DMS153 treated with DMSO at 0.1 percent for 48 hours (cell line): ENCODE measurements around the gene HLF.
A peak's percentile ranks its signal among the peaks of the same experiment; 100 is the strongest.

Source experiments
- DNase-seq: peaks from one replicate; lab custom pipeline; 2025; ENCODE audit not compliant: unreplicated experiment; lab: John Stamatoyannopoulos, UW

HLF gene

DNA sequence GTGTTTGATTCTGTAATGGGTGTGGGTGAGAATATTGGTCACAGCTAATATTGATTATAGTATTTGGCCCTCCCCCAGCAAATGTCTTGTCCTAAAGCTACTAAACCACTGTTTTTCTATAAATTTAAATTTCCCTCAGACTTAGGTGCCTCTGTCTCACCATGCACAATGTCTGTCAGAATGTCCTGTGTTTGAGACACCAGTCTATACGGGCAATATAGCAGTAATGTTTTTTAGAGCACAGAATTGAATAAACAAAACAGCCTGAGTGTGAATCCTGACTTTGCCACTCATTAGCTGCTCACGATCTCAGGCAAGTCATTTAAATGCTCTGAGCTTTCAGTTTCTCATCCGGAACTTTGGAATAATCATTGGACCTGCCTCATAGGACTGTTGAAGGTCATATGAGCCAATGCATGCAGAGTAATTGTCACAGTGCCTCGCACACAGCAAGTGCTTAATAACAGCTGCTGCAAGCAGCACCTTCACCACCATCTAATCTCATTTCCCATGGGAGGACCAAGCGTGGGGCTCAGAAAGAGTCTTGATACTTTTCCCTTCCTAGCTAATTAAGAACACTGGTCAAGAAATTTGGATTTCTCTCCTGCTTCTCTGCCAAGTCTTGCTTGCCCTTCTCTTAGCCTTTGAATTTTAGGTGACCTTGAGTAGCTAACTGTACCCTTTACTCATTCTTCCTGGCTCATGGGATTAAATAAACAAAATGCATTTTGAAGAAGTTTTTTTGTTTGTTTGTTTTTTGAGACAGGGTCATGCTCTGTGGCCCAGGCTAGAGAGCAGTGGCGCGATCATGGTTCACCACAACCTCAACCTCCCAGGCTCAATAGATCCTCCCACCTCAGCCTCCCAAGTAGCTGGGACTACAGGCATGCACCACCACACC, 9.8 kb downstream of the HLF start:
- DNase-seq = no peak

DNA sequence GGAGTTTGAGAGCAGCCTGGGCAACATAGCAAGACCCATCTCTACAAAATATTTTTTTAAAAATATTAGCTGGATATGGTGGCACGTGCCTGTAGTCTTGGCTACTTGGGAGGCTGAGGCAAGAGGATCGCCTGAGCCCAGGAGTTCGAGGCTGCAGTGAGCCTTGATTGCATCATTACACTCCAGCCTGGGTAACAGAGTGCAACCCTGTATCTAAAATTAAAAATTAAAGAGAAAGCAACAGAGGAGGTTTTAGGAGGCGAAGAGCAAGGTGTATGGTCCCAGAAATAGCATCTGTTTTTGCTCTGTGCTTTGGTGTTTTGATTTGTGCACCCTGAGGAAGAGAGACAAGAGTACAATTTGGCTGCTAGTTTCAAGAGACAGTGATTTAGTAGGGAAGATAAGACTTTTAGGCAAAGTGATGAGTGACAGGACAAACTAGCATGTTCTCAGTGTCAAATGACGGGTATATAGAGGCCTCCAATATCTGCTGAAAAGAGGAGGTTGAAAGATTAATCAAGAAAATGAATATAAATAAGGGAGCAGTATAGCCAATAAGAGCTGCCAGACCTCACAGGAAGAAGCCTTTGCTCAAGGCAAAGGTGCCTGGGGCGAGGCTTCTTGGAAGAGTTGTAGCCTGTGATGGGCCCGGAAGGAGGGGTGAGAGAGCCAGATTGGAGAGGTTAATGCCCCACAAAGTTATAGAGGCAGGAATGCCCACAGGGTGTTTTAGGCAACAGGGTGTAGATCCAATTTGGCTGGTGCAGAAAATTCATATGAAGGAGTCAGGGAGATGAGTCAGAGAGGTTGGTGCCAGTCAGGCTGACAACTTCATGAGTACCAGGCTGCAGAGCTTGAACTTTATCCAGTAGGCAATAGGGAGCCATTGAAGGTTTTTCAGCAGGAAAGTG, 11.4 kb downstream of the HLF start:
- DNase-seq = no peak

DNA sequence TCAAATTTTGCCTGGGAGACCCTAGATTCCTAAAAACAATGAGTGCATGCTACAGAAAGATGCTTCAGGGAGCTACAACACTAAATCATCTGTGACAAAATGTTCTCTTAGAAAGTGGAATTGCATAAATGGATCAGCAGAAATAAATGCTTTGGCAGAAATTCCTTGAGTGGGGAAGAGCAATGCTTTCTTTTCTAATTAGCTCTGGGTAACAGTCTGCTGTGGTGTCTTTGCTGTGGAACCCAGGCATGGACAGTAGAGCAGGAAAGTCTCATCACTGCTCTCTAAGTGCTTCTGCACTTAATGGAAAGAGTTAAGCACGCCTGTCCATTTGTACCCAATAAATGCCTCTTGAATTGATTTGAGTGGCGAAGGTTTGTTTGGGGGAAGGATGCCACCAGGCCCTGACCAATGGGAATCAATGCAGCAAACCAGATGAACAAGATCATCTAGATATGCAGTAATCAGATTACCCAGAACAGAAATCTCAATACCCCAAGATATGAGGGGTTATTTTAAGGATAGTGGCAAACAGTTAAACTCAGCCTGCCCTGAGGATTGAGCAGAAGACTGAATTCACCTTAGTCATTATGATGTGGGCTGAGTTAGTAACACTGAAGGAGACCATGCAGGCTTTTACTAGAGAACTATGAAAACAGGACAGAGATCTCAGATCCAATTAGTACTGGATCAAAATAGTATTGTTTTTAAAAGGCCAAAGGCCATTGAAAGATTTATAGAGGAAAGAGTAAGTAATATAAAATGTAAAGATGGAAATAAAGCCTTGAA, 13.6 kb downstream of the HLF start:
- DNase-seq = no peak

DNA sequence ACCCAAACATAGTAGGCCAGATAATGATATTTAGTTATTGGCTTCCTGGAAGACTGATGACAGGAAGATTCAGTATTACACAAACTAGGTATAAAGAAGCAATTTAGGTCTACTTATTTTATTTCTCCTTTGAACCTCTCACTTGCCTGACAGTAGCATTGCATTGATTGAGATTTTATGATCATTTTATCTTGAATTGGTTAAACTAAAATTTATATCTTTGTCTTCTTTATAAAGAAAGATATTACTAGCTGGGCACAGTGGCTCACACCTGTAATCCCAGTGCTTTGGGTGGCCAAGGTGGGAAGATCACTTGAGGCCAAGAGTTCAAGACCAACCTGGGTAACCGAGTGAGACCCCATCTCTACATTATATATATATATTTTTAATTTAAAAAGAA, 14.4 kb downstream of the HLF start:
- no peak for DNase-seq

DNA sequence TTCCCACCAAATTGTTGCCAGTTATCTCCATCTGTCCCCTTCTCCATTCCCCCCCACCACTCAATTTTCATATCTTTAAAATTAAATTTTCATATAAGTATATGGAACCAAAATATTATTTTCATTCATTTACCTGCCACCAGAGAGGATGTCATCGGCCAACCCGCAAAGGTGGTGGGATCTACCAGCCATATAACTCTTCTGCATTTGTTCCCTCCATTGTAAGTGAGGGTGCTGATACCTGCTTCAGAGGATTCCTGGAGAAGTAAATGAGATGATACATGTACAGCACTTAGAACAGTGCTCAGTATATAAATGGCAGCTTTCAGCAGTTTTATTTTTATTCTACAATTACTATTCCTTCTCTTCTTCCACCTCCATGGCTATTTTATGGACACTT, 15.0 kb downstream of the HLF start:
- no peak for DNase-seq

DNA sequence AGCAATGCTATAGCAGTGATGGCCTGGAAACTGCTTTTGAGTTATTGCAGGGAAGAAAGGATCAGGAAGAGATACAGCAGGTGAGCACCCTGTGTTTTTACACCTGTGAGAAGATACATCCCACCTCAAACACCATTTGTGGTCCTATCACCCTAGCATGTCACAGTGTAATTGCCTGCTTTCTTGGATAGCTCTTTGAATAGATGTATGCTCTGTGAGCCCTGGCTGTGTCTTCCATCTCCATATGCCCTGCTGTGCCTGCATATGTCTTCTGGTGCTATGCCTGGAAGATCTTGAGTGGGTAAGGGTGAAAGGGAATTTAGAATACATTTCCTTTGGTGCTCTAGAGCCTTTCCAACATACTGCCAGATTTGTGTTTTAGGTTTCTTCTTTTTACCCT, 15.5 kb downstream of the HLF start:
- no peak for DNase-seq

DNA sequence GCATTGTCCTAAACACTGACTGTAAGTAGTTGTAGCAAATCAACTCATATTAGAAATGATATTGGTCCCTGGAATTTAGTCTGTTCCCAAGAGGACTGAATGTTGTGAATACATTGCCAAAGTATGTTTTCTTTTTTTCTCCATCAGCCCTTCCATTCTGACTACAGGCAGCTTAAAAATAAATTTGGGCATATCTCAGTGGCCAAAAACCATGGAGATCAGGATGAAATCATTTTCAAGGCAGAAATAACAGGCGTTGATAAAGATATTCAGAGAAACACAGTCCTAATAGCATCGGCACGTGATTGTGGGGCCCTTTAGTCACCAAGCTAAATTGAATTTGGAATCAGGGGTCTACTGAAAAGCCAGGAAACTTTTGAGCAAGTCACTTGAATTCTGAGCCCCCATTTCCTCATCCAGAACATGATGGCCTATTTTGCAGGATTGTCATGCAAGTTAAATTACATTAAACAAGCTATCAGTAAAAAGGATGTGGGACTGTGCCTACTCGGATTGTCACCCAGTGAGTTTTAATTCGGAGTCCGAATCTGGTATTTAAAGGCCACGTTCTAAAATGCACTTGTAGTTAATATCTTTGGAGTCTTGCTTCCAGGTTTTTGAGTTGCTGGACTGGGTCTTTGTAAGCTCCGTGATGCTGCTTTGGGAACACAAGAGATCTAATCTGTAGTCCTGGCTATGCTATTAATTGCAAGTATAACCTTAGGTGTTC, 17.1 kb downstream of the HLF start:
- DNase-seq = no peak

DNA sequence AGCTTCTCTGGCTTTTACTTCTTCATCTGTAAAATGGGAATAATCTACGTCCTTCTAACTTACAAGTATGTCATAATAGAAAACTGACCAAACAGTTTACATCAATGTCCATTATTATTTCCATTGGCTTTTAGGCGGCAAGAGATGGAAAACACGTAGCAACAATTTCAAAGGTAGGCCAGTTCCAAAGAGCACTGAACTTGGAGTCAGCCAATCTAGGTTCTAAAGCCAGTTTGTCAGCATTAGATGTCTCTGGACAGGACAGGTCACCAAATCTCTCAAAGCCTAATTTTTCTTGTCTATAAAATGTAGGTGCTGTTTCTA, 17.6 kb downstream of the HLF start:
- DNase-seq = no peak

DNA sequence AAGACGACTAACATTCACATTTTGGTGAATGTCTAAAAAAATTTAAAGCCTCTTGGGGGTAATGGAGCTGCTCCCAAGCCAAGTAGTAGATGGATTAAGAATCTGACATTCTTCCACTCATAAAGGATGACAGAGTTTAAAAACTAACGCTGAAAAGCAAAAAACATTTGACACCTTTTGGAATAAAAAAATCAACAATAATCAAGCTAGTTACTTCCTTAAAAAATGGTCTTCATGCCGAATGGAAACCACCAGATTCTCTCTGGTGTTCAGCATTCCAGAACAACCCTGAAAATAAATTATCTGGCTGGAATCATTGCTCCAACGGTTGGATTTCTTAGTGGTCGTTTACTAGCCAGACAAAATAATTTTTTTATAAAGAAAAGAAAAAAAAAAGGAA, 18.0 kb downstream of the HLF start:
- DNase-seq = no peak

DNA sequence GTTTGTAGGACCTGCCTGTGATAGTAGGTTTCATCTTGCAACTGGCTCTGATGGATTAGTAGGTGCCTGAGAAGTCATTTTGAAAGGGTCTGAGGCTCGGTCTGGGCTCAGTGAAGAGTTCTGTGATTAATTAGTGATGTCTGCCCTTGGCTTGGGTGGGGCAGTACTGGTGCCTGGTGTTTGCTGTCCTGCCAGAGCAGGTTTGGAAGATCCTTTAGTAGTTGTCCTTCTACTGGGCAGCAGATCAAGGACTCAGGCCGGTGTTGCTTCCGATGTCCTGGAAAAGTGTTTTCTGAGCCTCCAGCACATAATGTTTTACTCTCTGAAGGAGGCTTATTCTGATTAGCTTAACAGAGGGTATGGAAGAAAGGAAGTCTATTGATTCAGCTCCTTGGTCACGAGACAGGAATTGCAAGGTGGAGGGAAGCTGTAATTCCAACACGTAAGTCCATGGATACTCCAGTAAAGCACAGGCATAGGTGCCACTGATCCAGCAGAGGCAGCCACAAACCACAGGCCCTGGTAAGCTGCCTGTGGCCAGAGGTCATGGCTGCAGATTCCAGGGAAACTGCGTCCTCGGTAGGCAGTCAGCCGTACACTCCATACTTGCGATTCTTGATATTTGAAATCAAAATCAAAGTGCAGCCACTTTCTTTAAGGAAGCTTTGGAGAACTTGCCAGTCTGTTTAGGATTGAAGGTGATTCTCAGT, 18.7 kb downstream of the HLF start:
- no peak for DNase-seq

DNA sequence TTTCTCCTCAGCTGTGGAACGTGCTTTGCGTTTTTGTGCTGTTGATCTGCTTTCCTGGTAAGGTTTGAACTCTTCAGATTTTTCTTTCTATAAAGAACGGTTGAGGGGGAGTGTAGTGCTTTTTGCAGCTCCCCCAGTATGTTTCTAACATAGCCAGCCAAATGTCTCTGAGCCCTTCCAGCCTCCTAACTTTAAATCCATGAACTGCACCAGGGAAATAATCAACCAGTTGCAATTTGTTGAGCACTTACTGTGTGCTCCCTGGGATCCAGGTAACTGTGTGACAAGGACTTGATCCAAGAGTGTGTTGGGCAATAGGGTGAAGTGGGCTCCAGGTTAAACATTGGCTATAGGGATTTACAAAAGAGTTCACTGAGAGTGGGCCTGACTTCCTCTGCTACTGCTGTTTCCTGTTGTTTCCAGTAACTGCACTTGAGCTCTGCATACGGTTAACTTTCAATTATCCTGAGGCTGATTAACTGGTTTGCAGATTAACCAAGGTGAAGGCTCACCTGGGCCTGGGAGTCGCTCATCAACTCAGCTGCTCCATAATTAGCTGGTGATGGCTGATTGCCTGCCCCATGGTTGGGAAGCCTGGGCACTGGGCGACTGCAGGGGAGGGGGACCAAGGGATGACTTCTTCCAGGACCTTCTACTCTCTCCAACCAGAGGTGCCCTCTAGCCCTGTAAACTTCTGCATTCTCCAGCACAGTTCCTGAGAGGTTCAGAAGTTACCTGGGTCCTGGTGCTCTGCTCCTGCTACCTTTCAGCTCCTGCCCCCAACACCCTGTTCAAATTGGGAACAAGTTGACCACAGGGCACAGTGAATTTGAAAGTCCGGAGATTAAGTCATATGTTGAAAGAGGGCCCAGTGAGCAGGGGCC, 19.5 kb downstream of the HLF start:
- no peak for DNase-seq

DNA sequence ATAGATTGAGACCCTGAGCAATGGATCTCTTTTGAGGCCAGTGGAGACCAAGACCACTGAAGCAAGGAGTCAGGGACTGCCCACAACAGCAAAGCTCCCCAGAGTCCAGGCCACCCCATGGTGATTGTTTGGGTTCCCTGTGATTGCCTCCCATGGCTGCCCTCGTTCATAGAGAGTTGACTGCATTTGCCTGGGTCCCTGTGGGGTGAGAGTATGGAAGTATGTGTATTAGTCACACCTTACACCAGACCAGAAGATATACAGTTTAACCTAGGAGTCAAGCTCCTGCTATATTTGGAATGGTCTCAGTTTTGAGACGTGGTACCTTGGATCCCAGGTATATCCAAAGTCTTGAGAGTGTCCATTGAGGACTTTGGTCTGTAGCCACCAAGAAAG, 20.2 kb downstream of the HLF start:
- DNase-seq = no peak

DNA sequence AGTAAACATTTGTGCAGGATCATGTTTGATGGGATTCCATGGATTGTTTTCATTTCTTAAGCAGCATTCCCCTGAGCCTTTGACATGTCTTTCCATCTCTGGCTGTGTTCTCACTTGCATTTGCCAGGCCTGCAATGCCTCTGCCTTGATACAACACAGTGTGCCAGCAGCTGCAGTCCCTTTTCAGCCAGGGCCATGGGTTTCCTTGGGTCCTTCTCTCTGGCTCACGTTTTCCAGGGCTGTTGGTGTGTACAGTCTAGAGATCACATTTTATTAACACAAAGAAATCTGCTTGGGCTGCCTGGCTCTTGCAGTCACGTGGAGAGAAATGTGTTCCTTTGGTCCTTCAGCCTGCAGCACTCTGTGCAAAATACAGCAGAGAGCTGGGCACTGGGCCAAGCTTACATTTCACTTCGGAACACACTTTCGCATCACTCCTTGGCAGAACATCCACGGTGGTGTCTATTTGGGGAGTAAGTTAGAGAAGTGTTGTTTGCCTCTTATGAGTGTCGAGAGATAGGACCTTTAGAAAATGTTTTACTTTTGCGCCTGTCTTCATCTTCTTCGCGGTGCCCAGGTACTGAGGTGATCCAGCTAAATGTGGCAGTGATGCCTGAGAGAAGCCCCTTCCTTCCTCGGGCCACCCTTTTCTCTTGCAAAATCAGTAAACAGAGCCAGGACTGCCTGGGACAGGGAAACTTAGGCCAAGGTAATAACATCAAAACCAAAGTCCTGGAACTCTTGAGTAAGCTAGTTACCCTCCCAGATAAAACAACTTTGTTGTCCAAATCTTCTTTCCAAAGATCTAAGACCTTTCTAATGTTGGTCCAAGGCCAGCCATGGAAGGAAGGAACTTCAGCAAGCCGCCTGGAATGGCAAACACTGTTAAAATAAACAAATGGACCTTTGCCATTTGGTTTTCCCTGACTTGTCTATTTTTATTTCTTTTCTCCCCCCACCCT, 20.9 kb downstream of the HLF start:
- DNase-seq = peak; percentile 57

DNA sequence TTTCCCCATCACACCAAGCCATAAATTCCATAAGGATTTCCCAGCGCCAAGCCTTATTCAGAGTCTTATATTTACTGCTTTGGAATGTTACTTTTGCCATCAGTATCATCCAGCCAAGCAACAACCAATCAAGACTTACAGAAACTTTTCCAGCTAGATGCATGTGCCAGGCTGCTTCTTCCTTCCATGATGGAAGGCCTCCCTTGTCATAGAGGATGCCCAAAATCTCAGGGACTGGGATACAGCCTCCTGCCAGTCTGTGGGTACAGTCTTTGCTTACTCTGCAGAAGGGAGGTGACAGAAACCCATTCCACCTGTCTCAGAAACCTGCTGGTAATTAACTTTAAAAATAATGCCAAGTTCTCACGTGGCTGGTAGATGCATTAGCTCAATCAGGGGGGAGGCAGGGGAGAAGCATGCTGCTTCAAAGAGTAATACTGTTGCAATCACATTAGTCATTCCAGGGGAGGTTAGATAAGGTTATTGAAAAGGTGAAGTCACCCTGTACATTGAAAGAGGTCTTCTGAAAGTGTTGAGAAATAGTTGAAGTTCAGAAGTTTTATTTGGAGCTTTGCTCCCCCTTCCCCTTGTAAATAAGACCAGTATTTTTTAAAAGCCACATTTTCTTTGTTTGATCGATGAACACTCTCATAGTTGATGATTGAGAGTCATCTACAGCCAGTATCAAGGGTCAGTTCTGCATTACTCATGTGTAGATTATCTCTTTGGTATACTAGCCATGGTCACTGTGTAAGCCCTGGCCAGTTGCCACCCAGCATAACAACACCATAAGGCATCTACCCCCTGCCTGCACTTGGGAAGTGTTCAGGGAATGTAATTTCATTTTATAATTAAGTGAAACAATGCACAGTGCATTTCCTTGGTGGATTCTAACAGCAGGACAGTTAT, 22.2 kb downstream of the HLF start:
- DNase-seq = no peak

DNA sequence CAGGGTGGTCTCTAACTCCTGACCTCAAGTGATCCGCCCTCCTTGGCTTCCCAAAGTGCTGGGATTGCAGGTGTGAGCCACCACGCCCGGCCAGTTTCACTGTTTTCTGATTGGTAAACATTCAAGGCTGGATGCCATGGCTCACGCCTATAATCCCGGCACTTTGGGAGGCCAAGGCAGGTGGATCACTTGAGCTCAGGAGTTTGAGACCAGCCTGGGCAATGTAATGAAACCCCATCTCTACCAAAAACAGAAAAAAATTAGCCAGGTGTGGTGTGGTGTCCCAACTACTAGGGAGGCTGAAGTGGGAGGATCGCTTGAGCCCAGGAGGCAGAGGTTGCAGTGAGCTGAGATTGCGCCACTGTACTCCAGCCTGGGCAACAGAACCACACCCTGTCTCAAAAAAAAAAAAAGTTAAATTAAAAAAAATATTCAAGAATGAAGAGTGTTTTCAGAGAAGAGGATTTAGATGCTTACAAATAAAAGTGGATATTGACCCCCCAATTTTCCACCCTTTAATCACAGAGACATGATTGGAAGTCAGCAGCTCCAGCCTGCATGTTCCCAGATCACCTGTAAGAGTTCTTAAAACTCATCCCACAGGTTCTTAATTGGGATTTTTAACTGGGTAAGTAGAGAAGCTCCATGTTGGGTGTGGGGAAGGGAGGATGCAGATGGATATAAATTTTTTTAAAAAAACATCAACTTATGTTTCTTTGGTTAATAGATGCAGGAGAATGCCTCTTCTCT, 23.8 kb downstream of the HLF start:
- no peak for DNase-seq

DNA sequence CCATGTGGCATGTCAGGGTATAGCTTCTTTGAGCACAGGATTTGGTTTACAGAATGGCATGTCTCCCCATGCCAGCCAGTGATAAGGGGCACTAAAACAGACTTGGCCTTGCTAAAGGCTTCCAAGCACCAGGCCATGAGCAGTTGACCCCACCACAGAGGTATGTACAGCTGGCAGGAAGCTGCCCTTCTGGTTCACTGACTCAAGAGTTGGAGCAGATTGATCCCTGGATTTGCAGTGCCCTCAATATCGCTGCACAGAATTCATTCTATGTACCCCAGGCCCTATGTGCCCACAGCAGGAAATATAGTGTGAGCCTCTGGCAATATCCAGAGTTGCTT, 24.3 kb downstream of the HLF start:
- DNase-seq = no peak
